ENCODE measurements around the gene TOX4. TPM values are rescaled to one million over a fixed set of nuclear protein-coding genes. Genes with fewer than 3 reads are reported as not detected.

TOX4 gene
- total RNA-seq, 2 donors from 2014 or later, result 53.2 to 58.2 TPM

- Histone ChIP-seq H3K27ac (no peak overlapping the region), H3K27me3 (replicated peaks; ENCODE audit: insufficient read depth) (peaks cover 2% of the 10 kb centered on the region), H3K36me3 (no peaks in the 10 kb centered on the region), H3K4me3 (peak overlapping the region; percentile 3 to 18), H3K4me1 (replicated peaks) (no peaks in the 10 kb centered on the region), H3K9me3 (no peaks in the 10 kb centered on the region)
- 1% methylated on average over 25 of the region's 25 CpGs for WGBS
- no peak for DNase-seq (ENCODE audit: low spot score)
- TF ChIP-seq POLR2A (IDR thresholded peaks at IDR 0.05) (no peak), CTCF (IDR thresholded peaks at IDR 0.05) (no peak), POLR2AphosphoS5 (IDR thresholded peaks at IDR 0.05) (no peak)
- intact Hi-C loops (cut with DNase I), result no loop called here
Measured at GRCh38 chr14:21536418-21537089, 59.6 kb downstream of the TOX4 start.

DNA sequence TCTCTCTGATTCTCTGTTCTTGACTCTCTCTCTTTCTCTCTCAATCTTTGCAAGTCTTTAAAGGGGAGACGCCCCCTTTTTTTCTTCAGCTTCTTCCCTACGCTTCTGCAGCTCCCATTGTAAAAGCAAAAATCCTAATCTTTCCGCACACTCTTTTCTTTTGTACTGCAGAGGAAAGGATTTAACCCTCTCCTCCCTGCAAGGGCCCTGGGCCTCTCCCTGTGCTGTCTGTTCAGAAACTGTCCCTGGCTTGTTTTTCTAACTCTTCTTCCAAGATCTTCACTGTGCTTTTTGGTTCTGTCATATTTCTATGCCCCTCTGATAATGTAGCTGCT, 60.1 kb downstream of the TOX4 start:
- intact Hi-C loops (cut with DNase I), result no loop called here
- H3K27ac ChIP-seq, result no peak overlapping the region
- WGBS, result 9% methylated on average over 3 of the region's 3 CpGs
- no peak for TF ChIP-seq POLR2A (IDR thresholded peaks at IDR 0.05)
- no peaks in the 10 kb centered on the region for H3K9me3 ChIP-seq
- no peaks in the 10 kb centered on the region for H3K4me1 ChIP-seq (replicated peaks)
- DNase-seq (ENCODE audit: low spot score), result no peak
- peaks cover 2% of the 10 kb centered on the region for H3K27me3 ChIP-seq (replicated peaks; ENCODE audit: insufficient read depth)
- H3K36me3 ChIP-seq, result no peaks in the 10 kb centered on the region
- peak overlapping the region; percentile 3 to 18 for H3K4me3 ChIP-seq

- Histone ChIP-seq H3K27me3 (replicated peaks; ENCODE audit: insufficient read depth) (peaks cover 2% of the 10 kb centered on the region), H3K9me3 (no peaks in the 10 kb centered on the region), H3K4me3 (no peak overlapping the region), H3K36me3 (no peaks in the 10 kb centered on the region), H3K4me1 (replicated peaks) (no peaks in the 10 kb centered on the region), H3K27ac (no peak overlapping the region)
- intact Hi-C loops (cut with DNase I), result no loop called here
- no peak for DNase-seq (ENCODE audit: low spot score)
- 58% methylated on average over 3 of the region's 3 CpGs for WGBS
- TF ChIP-seq POLR2A (IDR thresholded peaks at IDR 0.05) (no peak), POLR2AphosphoS5 (IDR thresholded peaks at IDR 0.05) (no peak)
Measured at GRCh38 chr14:21539189-21539940, 62.4 kb downstream of the TOX4 start.

GRCh38 chr14:21541413-21542074, 64.5 kb downstream of the TOX4 start:
- Histone ChIP-seq H3K4me1 (replicated peaks) (no peaks in the 10 kb centered on the region), H3K27ac (no peak overlapping the region), H3K36me3 (no peaks in the 10 kb centered on the region), H3K27me3 (replicated peaks; ENCODE audit: insufficient read depth) (no peaks in the 10 kb centered on the region), H3K9me3 (no peaks in the 10 kb centered on the region), H3K4me3 (no peak overlapping the region)
- intact Hi-C loops (cut with DNase I), result no loop called here
- TF ChIP-seq POLR2A (IDR thresholded peaks at IDR 0.05), result no peak
- TF ChIP-seq CTCF (IDR thresholded peaks at IDR 0.05), result no peak
- TF ChIP-seq POLR2AphosphoS5 (IDR thresholded peaks at IDR 0.05), result no peak
- WGBS, result 93% methylated on average over 9 of the region's 9 CpGs
- no peak for DNase-seq (ENCODE audit: low spot score)

DNA sequence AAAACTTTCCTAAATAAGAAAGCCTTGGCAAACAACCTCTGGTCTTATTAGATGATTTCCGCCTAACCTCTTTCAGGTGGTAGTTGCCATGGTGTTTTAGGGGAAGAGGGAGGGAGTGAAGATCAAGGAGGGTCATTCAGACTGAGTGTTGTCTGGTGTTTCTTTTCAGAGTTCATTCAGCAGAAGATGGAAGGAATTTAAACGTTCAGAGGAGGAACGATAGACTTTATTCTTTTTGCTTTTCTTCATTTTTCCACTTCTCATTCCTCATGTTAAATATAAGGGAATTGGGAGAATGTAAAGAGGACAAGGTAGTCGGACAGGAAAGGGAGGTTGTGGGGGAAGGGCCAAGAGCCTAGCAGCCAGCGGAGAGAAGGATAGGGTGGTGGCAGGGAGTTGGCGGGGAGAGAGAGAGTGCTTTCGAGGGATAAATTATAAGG, 66.5 kb downstream of the TOX4 start:
- H3K4me3 ChIP-seq, result no peak overlapping the region
- no peaks in the 10 kb centered on the region for H3K36me3 ChIP-seq
- H3K27me3 ChIP-seq (replicated peaks; ENCODE audit: insufficient read depth), result no peaks in the 10 kb centered on the region
- WGBS, result 30% methylated on average over 7 of the region's 7 CpGs
- H3K9me3 ChIP-seq, result no peaks in the 10 kb centered on the region
- no peak overlapping the region for H3K27ac ChIP-seq
- TF ChIP-seq CTCF (IDR thresholded peaks at IDR 0.05) (no peak), POLR2AphosphoS5 (IDR thresholded peaks at IDR 0.05) (peak; percentile 5), POLR2A (IDR thresholded peaks at IDR 0.05) (no peak)
- no peaks in the 10 kb centered on the region for H3K4me1 ChIP-seq (replicated peaks)
- intact Hi-C loops (cut with DNase I), result no loop called here
- DNase-seq (ENCODE audit: low spot score), result no peak
